ENCODE data around the gene KATNB1. TPM values are rescaled to one million over a fixed set of nuclear protein-coding genes. Genes with fewer than 3 reads are reported as not detected.

The KATNB1 gene
- total RNA-seq, 4 donors from 2014 or later = 13.3 to 27.4 (median 18.1) TPM

DNA sequence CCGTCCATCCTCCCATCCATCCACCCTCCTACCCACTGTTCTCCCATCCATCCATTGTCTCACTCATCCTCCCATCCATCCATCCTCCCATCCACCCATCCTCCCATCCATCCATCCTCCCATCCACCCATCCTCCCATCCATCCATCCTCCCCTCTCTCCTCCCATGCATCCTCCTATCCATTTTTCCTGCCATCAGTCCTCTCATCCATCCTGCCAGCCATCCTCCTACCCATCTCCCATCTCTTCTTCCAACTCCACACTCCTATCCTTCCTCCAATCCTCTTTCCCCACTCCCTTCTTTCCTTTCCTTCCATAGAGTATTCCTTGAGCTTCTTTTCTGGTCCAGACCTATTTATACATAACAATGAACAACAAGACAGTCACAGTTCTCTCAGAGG, 28.9 kb upstream of the KATNB1 start:
- no peak for TF ChIP-seq POLR2A (IDR thresholded peaks at IDR 0.05)
- TF ChIP-seq, protein P1, sequence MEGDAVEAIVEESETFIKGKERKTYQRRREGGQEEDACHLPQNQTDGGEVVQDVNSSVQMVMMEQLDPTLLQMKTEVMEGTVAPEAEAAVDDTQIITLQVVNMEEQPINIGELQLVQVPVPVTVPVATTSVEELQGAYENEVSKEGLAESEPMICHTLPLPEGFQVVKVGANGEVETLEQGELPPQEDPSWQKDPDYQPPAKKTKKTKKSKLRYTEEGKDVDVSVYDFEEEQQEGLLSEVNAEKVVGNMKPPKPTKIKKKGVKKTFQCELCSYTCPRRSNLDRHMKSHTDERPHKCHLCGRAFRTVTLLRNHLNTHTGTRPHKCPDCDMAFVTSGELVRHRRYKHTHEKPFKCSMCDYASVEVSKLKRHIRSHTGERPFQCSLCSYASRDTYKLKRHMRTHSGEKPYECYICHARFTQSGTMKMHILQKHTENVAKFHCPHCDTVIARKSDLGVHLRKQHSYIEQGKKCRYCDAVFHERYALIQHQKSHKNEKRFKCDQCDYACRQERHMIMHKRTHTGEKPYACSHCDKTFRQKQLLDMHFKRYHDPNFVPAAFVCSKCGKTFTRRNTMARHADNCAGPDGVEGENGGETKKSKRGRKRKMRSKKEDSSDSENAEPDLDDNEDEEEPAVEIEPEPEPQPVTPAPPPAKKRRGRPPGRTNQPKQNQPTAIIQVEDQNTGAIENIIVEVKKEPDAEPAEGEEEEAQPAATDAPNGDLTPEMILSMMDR (IDR thresholded peaks at IDR 0.05) = no peak
- Histone ChIP-seq H3K27ac (no peak overlapping the region), H3K9me3 (no peaks in the 10 kb centered on the region), H3K4me3 (no peak overlapping the region), H3K4me1 (no peaks in the 10 kb centered on the region), H3K36me3 (no peaks in the 10 kb centered on the region), H3K27me3 (no peaks in the 10 kb centered on the region)
- no peak for DNase-seq
- intact Hi-C loops (cut with DNase I; ENCODE audit: low total_unique reads) = no loop called here

DNA sequence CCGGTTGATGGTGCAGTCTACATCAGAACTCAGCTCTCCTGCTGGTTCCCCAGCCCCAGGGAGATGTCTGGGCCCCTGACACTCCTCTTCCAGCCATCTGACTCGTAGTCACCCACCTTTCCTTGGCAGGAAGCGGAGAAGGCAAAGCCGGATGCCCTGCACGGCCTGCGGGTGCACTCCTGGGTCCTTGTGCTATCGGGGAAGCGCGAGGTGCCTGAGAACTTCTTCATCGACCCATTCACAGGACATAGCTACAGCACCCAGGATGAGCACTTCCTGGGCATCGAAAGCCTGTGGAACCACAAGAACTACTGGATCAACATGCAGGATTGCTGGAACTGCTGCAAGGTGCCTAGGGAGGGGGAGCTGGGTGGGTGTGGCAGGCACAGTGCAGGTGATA, 28.2 kb upstream of the KATNB1 start:
- intact Hi-C loops (cut with DNase I; ENCODE audit: low total_unique reads) = no loop called here
- DNase-seq = no peak
- H3K4me1 ChIP-seq = no peaks in the 10 kb centered on the region
- H3K4me3 ChIP-seq = no peak overlapping the region
- H3K27me3 ChIP-seq = no peaks in the 10 kb centered on the region
- no peak overlapping the region for H3K27ac ChIP-seq
- TF ChIP-seq, protein P1 (IDR thresholded peaks at IDR 0.05) = no peak
- TF ChIP-seq POLR2A (IDR thresholded peaks at IDR 0.05) = no peak
- H3K9me3 ChIP-seq = no peaks in the 10 kb centered on the region
- no peaks in the 10 kb centered on the region for H3K36me3 ChIP-seq

DNA sequence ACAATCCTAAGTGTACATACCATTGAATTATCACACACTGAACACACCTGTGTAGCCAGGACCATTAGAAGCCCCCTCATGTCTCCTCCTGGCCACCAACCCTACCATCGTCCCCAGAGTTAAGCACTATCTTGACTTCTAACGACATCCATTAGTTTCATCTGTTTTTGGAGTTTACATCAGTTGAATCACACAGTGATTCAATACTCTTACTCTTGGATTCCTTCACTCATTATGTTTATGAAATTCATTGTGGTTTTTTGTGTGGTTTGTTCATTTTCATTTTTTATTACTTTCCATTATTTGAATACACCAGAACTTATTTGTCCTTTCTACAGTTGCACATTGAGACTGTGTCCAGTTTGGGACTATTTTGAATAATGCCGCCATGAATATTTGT, 27.4 kb upstream of the KATNB1 start:
- intact Hi-C loops (cut with DNase I; ENCODE audit: low total_unique reads) = no loop called here
- Histone ChIP-seq H3K27me3 (no peaks in the 10 kb centered on the region), H3K4me1 (no peaks in the 10 kb centered on the region), H3K27ac (no peak overlapping the region), H3K9me3 (no peaks in the 10 kb centered on the region), H3K4me3 (no peak overlapping the region), H3K36me3 (no peaks in the 10 kb centered on the region)
- no peak for TF ChIP-seq POLR2A (IDR thresholded peaks at IDR 0.05)
- TF ChIP-seq, protein P1 (IDR thresholded peaks at IDR 0.05) = no peak
- DNase-seq = no peak

DNA sequence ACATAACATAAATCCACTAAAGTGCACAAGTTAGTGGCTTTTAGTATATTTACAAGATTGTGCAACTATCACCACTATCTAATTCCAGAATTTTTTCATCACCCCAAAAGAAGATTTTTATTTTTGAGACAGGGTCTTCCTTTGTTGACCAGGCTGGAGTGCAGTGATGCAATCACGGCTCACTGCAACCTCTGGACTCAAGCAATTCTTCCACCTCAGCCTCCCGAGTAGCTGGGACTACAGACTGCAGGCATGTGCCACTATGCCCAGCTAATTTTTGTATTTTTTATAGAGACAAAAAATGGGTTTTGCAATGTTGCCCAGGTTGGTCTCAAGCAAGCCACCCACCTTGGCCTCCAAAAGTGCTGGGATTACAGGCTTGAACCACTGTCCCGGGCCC, 25.9 kb upstream of the KATNB1 start:
- no peak overlapping the region for H3K27ac ChIP-seq
- intact Hi-C loops (cut with DNase I; ENCODE audit: low total_unique reads) = no loop called here
- no peaks in the 10 kb centered on the region for H3K36me3 ChIP-seq
- no peaks in the 10 kb centered on the region for H3K9me3 ChIP-seq
- no peak for DNase-seq
- no peaks in the 10 kb centered on the region for H3K4me1 ChIP-seq
- H3K4me3 ChIP-seq = no peak overlapping the region
- TF ChIP-seq POLR2A (IDR thresholded peaks at IDR 0.05) = no peak
- TF ChIP-seq, protein P1 (IDR thresholded peaks at IDR 0.05) = no peak
- H3K27me3 ChIP-seq = no peaks in the 10 kb centered on the region

DNA sequence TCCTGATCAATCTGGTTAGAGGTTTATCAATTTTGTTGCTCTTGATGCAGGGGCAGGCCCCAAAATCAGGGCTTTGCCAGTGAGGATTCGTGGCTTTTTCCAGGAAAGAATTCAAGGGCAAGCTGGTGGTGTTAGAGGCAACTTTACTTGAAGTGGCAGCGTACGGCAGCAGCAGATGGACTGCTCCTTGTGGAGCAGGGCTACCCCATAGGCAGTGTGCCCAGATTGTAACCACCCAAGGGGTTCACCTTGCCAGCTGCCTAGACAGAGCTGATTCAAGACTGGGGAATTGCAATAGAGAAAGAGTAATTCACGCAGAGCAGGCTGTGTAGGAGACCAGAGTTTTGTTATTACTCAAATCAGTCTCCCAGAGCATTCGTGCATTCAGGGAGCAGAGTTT, 24.2 kb upstream of the KATNB1 start:
- Histone ChIP-seq H3K27me3 (no peaks in the 10 kb centered on the region), H3K4me3 (no peak overlapping the region), H3K27ac (no peak overlapping the region), H3K9me3 (no peaks in the 10 kb centered on the region), H3K4me1 (no peaks in the 10 kb centered on the region), H3K36me3 (no peaks in the 10 kb centered on the region)
- no peak for DNase-seq
- intact Hi-C loops (cut with DNase I; ENCODE audit: low total_unique reads) = no loop called here
- TF ChIP-seq, protein P1 (IDR thresholded peaks at IDR 0.05) = no peak

All from uterus (tissue), 4 donors.